Measurements from ENCODE around the gene PRLHR.
"Not testable (repeated sequence)": the region's sequence is repeated elsewhere in the genome, so short reads cannot be mapped to it uniquely, and the experiment has no call there.

Gene PRLHR

DNA sequence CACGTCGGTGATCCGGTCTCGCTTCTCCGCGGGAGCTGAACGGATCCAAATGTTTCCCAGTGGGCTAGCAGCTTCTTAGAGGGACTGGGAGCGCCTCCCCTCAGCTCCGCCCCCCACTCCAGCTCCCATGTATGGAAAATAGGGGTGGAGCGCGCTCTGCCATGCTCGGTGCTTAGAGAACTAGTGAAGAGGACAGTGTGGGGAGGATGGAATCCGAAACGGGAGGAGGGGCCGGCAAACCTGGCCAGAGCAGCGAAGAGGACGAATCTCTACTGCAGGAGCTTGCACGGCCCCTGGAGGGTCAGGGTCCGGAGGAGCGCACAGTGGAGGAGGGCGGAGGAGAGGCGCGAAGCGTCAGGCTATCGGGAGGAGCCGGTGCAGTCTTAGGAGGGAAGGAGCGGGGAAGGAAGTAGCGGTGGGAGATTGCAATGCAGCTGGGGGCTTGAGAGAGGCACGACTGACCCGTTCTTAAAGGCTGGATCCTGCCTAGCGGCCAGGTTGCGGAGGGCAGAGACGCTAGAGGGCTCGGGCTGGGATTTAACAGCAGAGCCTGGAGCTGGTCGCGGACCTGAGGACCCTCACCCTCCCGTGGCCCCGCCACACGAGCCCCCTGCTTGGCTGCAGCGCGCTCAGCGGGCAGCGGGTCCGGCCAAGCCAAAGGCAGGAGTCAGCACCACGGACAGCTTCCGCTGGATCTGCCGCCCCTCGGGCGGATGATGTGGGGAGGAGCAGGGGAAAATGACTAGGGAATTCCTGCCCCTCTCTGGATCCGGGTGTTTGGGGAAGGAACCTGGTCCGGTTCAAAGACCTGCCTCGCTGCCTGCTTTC is at the start of gene PRLHR:
Gene PRLHR (minus strand): TSS at position 51 of the 828 bp plus-strand sequence. CDS start 404 bp downstream, outside the sequence.
- ATAC-seq (replicated peaks) = no peak
- Mint-ChIP-seq H3K9me3 (peaks cover 0 to 6% of the 10 kb centered on the region in 2 donors), H3K27me3 (peaks cover 72 to 84% of the 10 kb centered on the region in 2 donors), H3K27ac (no peak within 1 kb of the TSS), H3K4me3 (peak within 1 kb of the TSS in 1 of 2 donors; percentile 23), H3K4me1 (peaks cover 6 to 23% of the 10 kb centered on the region in 2 donors), H3K36me3 (peaks cover 0 to 12% of the 10 kb centered on the region in 2 donors)
- no peak for DNase-seq

DNA sequence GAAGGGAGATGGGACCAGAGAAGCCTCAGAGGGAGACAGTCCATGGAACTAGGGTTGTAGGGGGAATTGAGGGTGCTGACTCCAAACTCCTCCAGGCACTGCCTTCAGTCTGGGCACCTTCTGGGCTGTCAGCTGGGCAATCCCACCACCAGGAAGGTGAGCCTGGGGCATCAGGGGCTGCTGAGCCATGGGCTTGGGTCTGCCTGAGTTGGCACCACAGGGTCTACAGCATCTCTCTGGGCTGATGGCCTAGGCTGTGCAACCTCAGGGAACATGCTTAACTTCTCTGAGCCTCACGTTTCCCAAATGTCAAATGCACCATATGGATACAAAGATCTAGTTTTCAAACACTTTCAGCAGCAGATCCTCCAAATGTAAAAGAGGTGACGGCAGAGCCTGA is 46.8 kb upstream of the PRLHR start:
- no peak for ATAC-seq (replicated peaks)
- no peak overlapping the region for H3K4me3 Mint-ChIP-seq
- no peak overlapping the region for H3K27ac Mint-ChIP-seq
- peaks cover 23 to 35% of the 10 kb centered on the region in 2 donors for H3K27me3 Mint-ChIP-seq
- no peaks in the 10 kb centered on the region for H3K4me1 Mint-ChIP-seq
- H3K9me3 Mint-ChIP-seq = peaks cover 16% of the 10 kb centered on the region in 2 donors
- peaks cover 4% of the 10 kb centered on the region in 2 donors for H3K36me3 Mint-ChIP-seq
- DNase-seq = no peak

DNA sequence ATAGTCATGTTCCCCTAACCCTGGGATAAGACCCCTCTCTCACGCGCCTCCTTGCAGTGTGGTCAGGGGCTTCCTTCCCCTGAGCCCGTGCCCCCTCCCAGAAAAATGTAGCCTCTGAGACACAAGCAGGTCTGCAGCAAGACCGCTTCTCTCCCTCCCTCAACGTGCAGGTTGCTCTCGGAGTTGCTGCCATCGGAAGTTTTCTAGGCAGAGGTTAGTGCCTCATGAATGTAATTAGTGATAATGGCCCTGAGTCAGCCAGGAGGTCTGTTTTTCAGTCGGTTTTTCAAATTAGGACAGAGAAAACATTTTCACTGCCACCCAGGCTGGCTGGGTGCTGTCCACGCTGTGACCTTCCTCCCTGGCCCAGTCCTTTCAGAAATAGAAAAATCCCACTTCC is 43.2 kb upstream of the PRLHR start:
- DNase-seq (no peak), ATAC-seq (replicated peaks) (no peak)
- H3K27ac Mint-ChIP-seq = no peak overlapping the region
- H3K4me1 Mint-ChIP-seq = no peaks in the 10 kb centered on the region
- no peak overlapping the region for H3K4me3 Mint-ChIP-seq
- peaks cover 23 to 42% of the 10 kb centered on the region in 2 donors for H3K27me3 Mint-ChIP-seq
- H3K36me3 Mint-ChIP-seq = peaks cover 4% of the 10 kb centered on the region in 2 donors
- H3K9me3 Mint-ChIP-seq = peaks cover 16% of the 10 kb centered on the region in 2 donors

GRCh38 chr10:118635674-118636402 is 40.4 kb upstream of the PRLHR start:
- Mint-ChIP-seq H3K4me1 (no peaks in the 10 kb centered on the region), H3K36me3 (peaks cover 4% of the 10 kb centered on the region in 2 donors), H3K27ac (no peak overlapping the region), H3K27me3 (peaks cover 14 to 43% of the 10 kb centered on the region in 2 donors), H3K9me3 (peaks cover 11 to 14% of the 10 kb centered on the region in 2 donors), H3K4me3 (no peak overlapping the region)
- ATAC-seq (replicated peaks) (no peak), DNase-seq (no peak)

- H3K27me3 Mint-ChIP-seq = peaks cover 19 to 61% of the 10 kb centered on the region in 2 donors
Measured at GRCh38 chr10:118633786-118634185, 38.3 kb upstream of the PRLHR start.

GRCh38 chr10:118629211-118629610 is 33.8 kb upstream of the PRLHR start:
- Mint-ChIP-seq H3K4me3 (no peak overlapping the region), H3K36me3 (no peaks in the 10 kb centered on the region), H3K27ac (no peak overlapping the region), H3K9me3 (peaks cover 0 to 1% of the 10 kb centered on the region in 2 donors), H3K4me1 (no peaks in the 10 kb centered on the region), H3K27me3 (peaks cover 16 to 49% of the 10 kb centered on the region in 2 donors)
- ATAC-seq (replicated peaks) = no peak
- DNase-seq = no peak

More at GRCh38 chr10:118633786-118634185, 38.3 kb upstream of the PRLHR start:
- Mint-ChIP-seq H3K4me1 (no peaks in the 10 kb centered on the region), H3K36me3 (no peaks in the 10 kb centered on the region), H3K27ac (no peak overlapping the region), H3K4me3 (no peak overlapping the region), H3K9me3 (peaks cover 0 to 5% of the 10 kb centered on the region in 2 donors)
- DNase-seq = no peak
- no peak for ATAC-seq (replicated peaks)

- Mint-ChIP-seq H3K27ac (no peak overlapping the region), H3K9me3 (peaks cover 0 to 1% of the 10 kb centered on the region in 2 donors), H3K4me1 (no peaks in the 10 kb centered on the region), H3K4me3 (no peak overlapping the region), H3K36me3 (no peaks in the 10 kb centered on the region), H3K27me3 (peaks cover 20 to 49% of the 10 kb centered on the region in 2 donors)
- ATAC-seq (replicated peaks) (no peak), DNase-seq (no peak)
Measured at GRCh38 chr10:118628397-118628796, 32.9 kb upstream of the PRLHR start.

- H3K4me3 Mint-ChIP-seq = no peak overlapping the region
- no peak overlapping the region for H3K27ac Mint-ChIP-seq
- peaks cover 0 to 1% of the 10 kb centered on the region in 2 donors for H3K9me3 Mint-ChIP-seq
- no peaks in the 10 kb centered on the region for H3K4me1 Mint-ChIP-seq
- DNase-seq (no peak), ATAC-seq (replicated peaks) (no peak)
- peaks cover 20 to 38% of the 10 kb centered on the region in 2 donors for H3K27me3 Mint-ChIP-seq
- no peaks in the 10 kb centered on the region for H3K36me3 Mint-ChIP-seq
Measured at GRCh38 chr10:118626953-118627352, 31.5 kb upstream of the PRLHR start.

GRCh38 chr10:118625504-118625903 is 30.1 kb upstream of the PRLHR start:
- Mint-ChIP-seq H3K36me3 (no peaks in the 10 kb centered on the region), H3K27ac (no peak overlapping the region), H3K27me3 (peaks cover 27 to 35% of the 10 kb centered on the region in 2 donors), H3K4me3 (no peak overlapping the region), H3K9me3 (no peaks in the 10 kb centered on the region), H3K4me1 (no peaks in the 10 kb centered on the region)
- no peak for ATAC-seq (replicated peaks)
- no peak for DNase-seq

- H3K27me3 Mint-ChIP-seq = peaks cover 29 to 35% of the 10 kb centered on the region in 2 donors
- no peaks in the 10 kb centered on the region for H3K9me3 Mint-ChIP-seq
- H3K36me3 Mint-ChIP-seq = no peaks in the 10 kb centered on the region
- H3K27ac Mint-ChIP-seq = no peak overlapping the region
- no peak overlapping the region for H3K4me3 Mint-ChIP-seq
- DNase-seq (no peak), ATAC-seq (replicated peaks) (no peak)
- no peaks in the 10 kb centered on the region for H3K4me1 Mint-ChIP-seq
Measured at GRCh38 chr10:118624747-118625146, 29.3 kb upstream of the PRLHR start.

- no peak overlapping the region for H3K27ac Mint-ChIP-seq
- peaks cover 31 to 38% of the 10 kb centered on the region in 2 donors for H3K27me3 Mint-ChIP-seq
- H3K4me1 Mint-ChIP-seq = no peaks in the 10 kb centered on the region
- H3K4me3 Mint-ChIP-seq = no peak overlapping the region
- DNase-seq = no peak
- peaks cover 0 to 2% of the 10 kb centered on the region in 2 donors for H3K36me3 Mint-ChIP-seq
- ATAC-seq (replicated peaks) = no peak
- H3K9me3 Mint-ChIP-seq = peaks cover 0 to 3% of the 10 kb centered on the region in 2 donors
Measured at GRCh38 chr10:118621304-118621942, 26.0 kb upstream of the PRLHR start.

DNA sequence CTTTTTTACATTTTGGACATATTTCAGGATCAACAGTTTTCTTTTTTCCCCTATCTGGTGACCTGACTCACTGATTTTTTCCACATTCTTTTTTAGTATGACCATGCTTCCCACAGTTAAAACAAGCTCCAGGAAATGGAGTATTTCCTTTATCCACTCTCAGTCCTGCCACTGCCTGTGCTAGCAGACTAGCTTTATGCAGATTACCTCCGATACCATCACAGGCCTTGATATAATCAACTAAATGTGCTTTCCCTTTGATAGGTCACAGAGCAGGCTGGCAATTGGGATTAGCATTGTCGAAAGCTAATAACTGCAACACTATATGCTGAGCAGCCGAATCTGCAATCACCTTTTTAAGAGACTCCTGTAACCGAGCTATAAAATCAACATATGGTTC is 18.4 kb upstream of the PRLHR start:
- H3K4me3 Mint-ChIP-seq; H3K27ac Mint-ChIP-seq; DNase-seq; ATAC-seq (replicated peaks); H3K4me1 Mint-ChIP-seq; H3K36me3 Mint-ChIP-seq; H3K9me3 Mint-ChIP-seq: not testable (repeated sequence)
- H3K27me3 Mint-ChIP-seq = peaks cover 7 to 12% of the 10 kb centered on the region in 2 donors

- no peaks in the 10 kb centered on the region for H3K36me3 Mint-ChIP-seq
- H3K27ac Mint-ChIP-seq = no peak overlapping the region
- peaks cover 7 to 9% of the 10 kb centered on the region in 2 donors for H3K27me3 Mint-ChIP-seq
- H3K9me3 Mint-ChIP-seq = peaks cover 3 to 4% of the 10 kb centered on the region in 2 donors
- ATAC-seq (replicated peaks) = no peak
- no peak overlapping the region for H3K4me3 Mint-ChIP-seq
- no peak for DNase-seq
- no peaks in the 10 kb centered on the region for H3K4me1 Mint-ChIP-seq
Measured at GRCh38 chr10:118610577-118610976, 15.1 kb upstream of the PRLHR start.

DNA sequence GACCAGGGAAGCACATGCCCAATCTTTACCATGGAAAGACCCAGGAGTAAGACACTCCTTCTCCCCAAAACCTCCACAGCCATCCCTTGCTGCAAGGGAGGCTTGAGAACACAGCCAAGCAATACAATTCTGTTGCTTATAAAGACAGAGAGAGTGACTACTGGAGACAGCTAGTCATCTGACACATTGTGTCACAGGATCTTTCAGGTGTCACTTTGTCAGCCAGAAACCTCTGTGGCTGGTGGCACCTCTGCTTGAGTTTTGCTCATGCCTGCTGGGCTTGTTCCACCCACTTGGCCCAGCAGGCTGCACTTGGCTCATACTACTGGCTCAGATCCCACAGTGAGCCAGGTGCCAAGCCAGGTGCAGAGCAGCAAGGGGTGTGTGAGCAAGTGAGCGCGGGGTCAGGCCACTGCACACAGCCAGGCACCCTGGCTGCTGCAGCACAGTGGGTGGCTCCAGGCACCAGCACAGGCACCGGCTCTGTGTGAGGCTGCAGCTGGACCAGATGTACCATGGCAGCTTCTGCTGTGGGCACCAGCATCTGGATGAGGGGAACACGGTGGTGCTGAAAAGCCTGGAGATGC is 12.4 kb upstream of the PRLHR start:
- Mint-ChIP-seq H3K4me1 (no peaks in the 10 kb centered on the region), H3K9me3 (peaks cover 3 to 4% of the 10 kb centered on the region in 2 donors), H3K27me3 (peaks cover 0 to 20% of the 10 kb centered on the region in 2 donors), H3K36me3 (no peaks in the 10 kb centered on the region), H3K4me3 (no peak overlapping the region), H3K27ac (no peak overlapping the region)
- ATAC-seq (replicated peaks) (no peak), DNase-seq (no peak)

Data from stimulated activated naive B cell treated with anti-CD40 and anti-IgM and Interleukin-4, amounts not matched to agents 10 μg/mL and 1 μg/mL and 100 μg/mL, for 72 hours (primary cell).